Measurements from ENCODE around the gene PDE4D. TPM values are rescaled to one million over a fixed set of nuclear protein-coding genes. Genes with fewer than 3 reads are reported as not detected.

The PDE4D gene
- total and polyA plus RNA-seq, 2 donors (not counting 1 experiment from before 2014, with no cell fraction given) = 14.9 to 171 TPM

DNA sequence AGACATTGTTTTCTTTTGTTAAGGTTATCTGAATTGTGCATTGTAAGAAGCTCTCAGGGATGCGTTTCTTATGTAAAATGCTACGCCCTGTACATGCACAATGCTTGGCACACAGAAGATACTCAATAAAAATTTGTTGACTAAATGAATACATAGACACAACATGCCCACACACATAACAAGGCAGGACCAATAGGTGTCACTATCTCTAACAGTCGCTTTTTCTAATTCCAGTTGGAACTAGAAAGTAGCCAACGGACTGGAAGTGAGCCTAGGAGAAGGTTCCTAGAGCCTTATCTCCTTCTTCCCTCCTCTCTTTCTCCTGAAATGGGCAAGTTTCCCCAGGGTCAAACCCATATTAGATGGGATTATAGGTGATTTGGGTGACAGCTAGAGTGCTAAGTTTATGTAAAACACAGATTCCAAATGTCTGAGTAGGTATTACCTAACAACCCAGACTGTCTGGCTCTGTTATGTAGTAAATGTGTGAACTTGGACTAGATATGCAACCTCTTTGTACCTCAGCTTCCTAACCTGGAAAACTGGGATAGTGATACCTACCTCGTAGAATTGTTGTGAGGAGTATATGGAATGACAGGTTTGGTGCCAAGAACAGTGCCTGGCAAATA lies 707.7 kb downstream of the PDE4D start:
- no peak overlapping the region for H3K27ac Mint-ChIP-seq
- H3K4me1 Mint-ChIP-seq = peaks cover 3% of the 10 kb centered on the region
- ATAC-seq (ENCODE audit: low read depth) (no peak), DNase-seq (no peak)
- H3K27me3 Mint-ChIP-seq = peaks cover 10% of the 10 kb centered on the region
- ChIA-PET POLR2A (no interaction called here), CTCF (interaction anchor here (0.7 to 7.6 kb wide), 5 partner anchors 10 to 195 kb away, joined by 3 to 94 read pairs (median 5); no protein-coding TSS in a partner anchor)
- 88% methylated on average over 1 of the region's 5 CpGs for WGBS (ENCODE audit: insufficient coverage)
- intact Hi-C loops (cut with micrococcal nuclease) = loop anchor here (5.0 to 10.0 kb wide), 2 partner anchors 319 to 536 kb away; no protein-coding TSS in a partner anchor
- Histone ChIP-seq H3K79me2 (ENCODE audit: control insufficient read depth, insufficient read depth, low read length) (no peaks in the 10 kb centered on the region), H4K20me1 (ENCODE audit: control insufficient read depth, insufficient read depth, low read length, poor library complexity, severe bottlenecking) (no peaks in the 10 kb centered on the region), H3K36me3 (replicated peaks in 1 of 2; ENCODE audit: control extremely low read depth in 1 of 2, control insufficient read depth in 1 of 2, extremely low read depth in 1 of 2, insufficient read depth in 2 of 2, low read length in 1 of 2) (no peaks in the 10 kb centered on the region), H3K4me3 (ENCODE audit: control extremely low read depth in 1 of 5, extremely low read depth in 1 of 5, insufficient read depth in 1 of 5, low read depth in 2 of 5, low read length in 4 of 5) (no peak overlapping the region), H2AFZ (ENCODE audit: insufficient read depth, low read depth, low read length, poor library complexity, severe bottlenecking) (no peak overlapping the region), H3K9me3 (ENCODE audit: control extremely low read depth in 1 of 3, control insufficient read depth in 2 of 3, insufficient read depth in 1 of 3, low read length in 2 of 3) (no peaks in the 10 kb centered on the region), H3K27ac (ENCODE audit: low read length in 2 of 2) (no peak overlapping the region), H3K27me3 (replicated peaks in 1 of 4; ENCODE audit: control extremely low read depth in 1 of 4, control insufficient read depth in 3 of 4, insufficient read depth in 4 of 4, low read length in 3 of 4) (no peaks in the 10 kb centered on the region), H3K4me1 (ENCODE audit: control insufficient read depth in 2 of 2, insufficient read depth in 2 of 2, low read length in 2 of 2) (peaks cover 4 to 6% of the 10 kb centered on the region in 2 donors), H3K9ac (ENCODE audit: low read length) (no peak overlapping the region), H3K4me2 (replicated peaks; ENCODE audit: low read depth, low read length, poor library complexity, severe bottlenecking) (no peak overlapping the region)
- no peak for TF ChIP-seq EZH2 (IDR thresholded peaks at IDR 0.05; ENCODE audit: borderline replicate concordance, insufficient read depth, low read depth, low read length, poor library complexity, severe bottlenecking)
- TF ChIP-seq CTCF (IDR thresholded peaks at IDR 0.05) = no peak
- no peak overlapping the region for H3K4me3 Mint-ChIP-seq
- H3K9me3 Mint-ChIP-seq (ENCODE audit: insufficient read depth) = no peaks in the 10 kb centered on the region

DNA sequence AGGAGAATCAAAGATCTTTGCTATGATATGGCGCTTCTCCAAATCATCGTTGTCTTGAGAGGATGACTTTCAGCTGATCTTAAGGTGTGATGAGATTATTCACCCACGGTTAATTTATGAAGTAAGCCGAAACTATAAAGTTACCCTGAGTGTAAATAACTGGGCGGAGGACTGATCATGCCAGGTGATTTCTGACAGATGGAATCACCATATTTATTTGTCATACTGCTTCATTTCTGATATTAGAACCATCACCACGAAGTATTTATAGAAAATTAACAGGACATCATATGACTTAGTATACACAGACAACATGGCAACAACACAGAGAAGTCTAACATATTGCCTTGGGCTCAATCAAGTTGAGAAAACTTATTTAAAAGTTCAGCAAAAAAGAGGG lies 708.8 kb downstream of the PDE4D start:
- ATAC-seq (ENCODE audit: low read depth) (no peak), DNase-seq (no peak)
- peaks cover 6% of the 10 kb centered on the region for H3K4me1 Mint-ChIP-seq
- ChIA-PET CTCF (interaction anchor here (0.9 to 7.6 kb wide), 4 partner anchors 11 to 293 kb away, joined by 3 to 94 read pairs (median 4); no protein-coding TSS in a partner anchor), POLR2A (no interaction called here)
- 96% methylated on average over 3 of the region's 6 CpGs for WGBS (ENCODE audit: insufficient coverage)
- TF ChIP-seq EZH2 (IDR thresholded peaks at IDR 0.05; ENCODE audit: borderline replicate concordance, insufficient read depth, low read depth, low read length, poor library complexity, severe bottlenecking) (no peak), CTCF (IDR thresholded peaks at IDR 0.05) (no peak)
- H3K27ac Mint-ChIP-seq = no peak overlapping the region
- Histone ChIP-seq H3K4me2 (replicated peaks; ENCODE audit: low read depth, low read length, poor library complexity, severe bottlenecking) (no peak overlapping the region), H3K9ac (ENCODE audit: low read length) (no peak overlapping the region), H2AFZ (ENCODE audit: insufficient read depth, low read depth, low read length, poor library complexity, severe bottlenecking) (no peak overlapping the region), H3K27me3 (replicated peaks in 1 of 4; ENCODE audit: control extremely low read depth in 1 of 4, control insufficient read depth in 3 of 4, insufficient read depth in 4 of 4, low read length in 3 of 4) (no peaks in the 10 kb centered on the region), H4K20me1 (ENCODE audit: control insufficient read depth, insufficient read depth, low read length, poor library complexity, severe bottlenecking) (no peaks in the 10 kb centered on the region), H3K4me3 (ENCODE audit: control extremely low read depth in 1 of 5, extremely low read depth in 1 of 5, insufficient read depth in 1 of 5, low read depth in 2 of 5, low read length in 4 of 5) (no peak overlapping the region), H3K9me3 (ENCODE audit: control extremely low read depth in 1 of 3, control insufficient read depth in 2 of 3, insufficient read depth in 1 of 3, low read length in 2 of 3) (no peaks in the 10 kb centered on the region), H3K27ac (ENCODE audit: low read length in 2 of 2) (no peak overlapping the region), H3K79me2 (ENCODE audit: control insufficient read depth, insufficient read depth, low read length) (no peaks in the 10 kb centered on the region), H3K36me3 (replicated peaks in 1 of 2; ENCODE audit: control extremely low read depth in 1 of 2, control insufficient read depth in 1 of 2, extremely low read depth in 1 of 2, insufficient read depth in 2 of 2, low read length in 1 of 2) (no peaks in the 10 kb centered on the region), H3K4me1 (ENCODE audit: control insufficient read depth in 2 of 2, insufficient read depth in 2 of 2, low read length in 2 of 2) (peaks cover 4 to 6% of the 10 kb centered on the region in 2 donors)
- no peak overlapping the region for H3K4me3 Mint-ChIP-seq
- H3K9me3 Mint-ChIP-seq (ENCODE audit: insufficient read depth) = no peaks in the 10 kb centered on the region
- intact Hi-C loops (cut with micrococcal nuclease) = loop anchor here (5.0 to 10.0 kb wide), 2 partner anchors 320 to 538 kb away; no protein-coding TSS in a partner anchor
- peaks cover 8% of the 10 kb centered on the region for H3K27me3 Mint-ChIP-seq
